Smooth muscle cell (in vitro differentiated cells): Measurements from ENCODE around the gene RFX8. TPM values are rescaled to one million over a fixed set of nuclear protein-coding genes. Genes with fewer than 3 reads are reported as not detected.
"Not testable (repeated sequence)": the region's sequence is repeated elsewhere in the genome, so short reads cannot be mapped to it uniquely, and the experiment has no call there.

Experiments used
- DNase-seq: peaks from one replicate; lab custom pipeline; 2025; ENCODE audit not compliant: unreplicated experiment; lab: John Stamatoyannopoulos, UW
- H2AFZ ChIP-seq: fragments of 200-600 bp; sonication (generic); 2 replicates; pipeline ENCODE4 v1.6.0; 2016; ENCODE audit warnings: antibody characterized with exemption, low read depth, mild to moderate bottlenecking
- H3F3A ChIP-seq: fragments of 200-600 bp; sonication (generic); 2 replicates; pipeline ENCODE4 v1.6.0; 2017; ENCODE audit warnings: antibody characterized with exemption, low read depth
- H3K27ac ChIP-seq: fragments of 200-600 bp; sonication (generic); 2 replicates; pipeline ENCODE4 v1.5.1; 2016; ENCODE audit warnings: low read depth, mild to moderate bottlenecking
- H3K27me3 ChIP-seq: fragments of 200-600 bp; sonication (generic); 2 replicates; pipeline ENCODE4 v1.6.1; 2016; ENCODE audit warnings: low read depth, mild to moderate bottlenecking
- H3K36me3 ChIP-seq: fragments of 200-600 bp; sonication (generic); 2 replicates; pipeline ENCODE4 v1.5.1; 2016; ENCODE audit warnings: low read depth
- H3K4me1 ChIP-seq: fragments of 200-600 bp; sonication (generic); 2 replicates; pipeline ENCODE4 v1.5.1; 2016; ENCODE audit warnings: low read depth
- H3K4me2 ChIP-seq: fragments of 200-600 bp; sonication (generic); 2 replicates; pipeline ENCODE4 v1.6.0; 2016; ENCODE audit warnings: mild to moderate bottlenecking
- H3K4me3 ChIP-seq: fragments of 200-600 bp; sonication (generic); 2 replicates; pipeline ENCODE4 v1.5.1; 2016; ENCODE audit warnings: mild to moderate bottlenecking
- H3K79me2 ChIP-seq: fragments of 200-600 bp; sonication (generic); 2 replicates; pipeline ENCODE4 v1.6.0; 2016; ENCODE audit warnings: low read depth, mild to moderate bottlenecking
- H3K9ac ChIP-seq: fragments of 200-600 bp; sonication (generic); 2 replicates; pipeline ENCODE4 v1.6.0; 2016; ENCODE audit warnings: low read depth
- H3K9me3 ChIP-seq: fragments of 200-600 bp; sonication (generic); replicated peaks from 2 replicates; pipeline ENCODE4 v1.5.1; 2016; ENCODE audit warnings: low read depth
- H4K20me1 ChIP-seq: fragments of 200-600 bp; sonication (generic); 2 replicates; pipeline ENCODE4 v1.6.0; 2016; ENCODE audit warnings: low read depth
- CTCF ChIP-seq: fragments of 200-600 bp; sonication (generic); IDR thresholded peaks from 2 replicates; pipeline ENCODE4 v1.5.1; 2017; ENCODE audit warnings: borderline replicate concordance, mild to moderate bottlenecking, antibody characterized with exemption; ENCODE audit not compliant: insufficient read depth, poor library complexity, severe bottlenecking
- WGBS: methylation state at CpG from one replicate; pipeline ENCODE4 v1.1.7; 2016; ENCODE audit warnings: low lambda C conversion rate; 5-methylcytosine and 5-hydroxymethylcytosine counted together
- polyA plus RNA-seq: library from polyadenylated mRNA; unstranded; fragments of >200 nt; fragmentation: Nextera tagmentation; extraction: Ambion mirVana; gene quantifications from 2 replicates; pipeline ENCODE4 v1.2.1, GENCODE V29; 2016
- total RNA-seq: library from RNA; depleted of rRNA; stranded (reverse); fragments of >200 nt; gene quantifications from 2 replicates; pipeline ENCODE4 v1.2.3, GENCODE V29; 2014

RFX8 gene
- total and polyA plus RNA-seq, 2 experiments from 2014 or later = 2.3 to 3.0 TPM

DNA sequence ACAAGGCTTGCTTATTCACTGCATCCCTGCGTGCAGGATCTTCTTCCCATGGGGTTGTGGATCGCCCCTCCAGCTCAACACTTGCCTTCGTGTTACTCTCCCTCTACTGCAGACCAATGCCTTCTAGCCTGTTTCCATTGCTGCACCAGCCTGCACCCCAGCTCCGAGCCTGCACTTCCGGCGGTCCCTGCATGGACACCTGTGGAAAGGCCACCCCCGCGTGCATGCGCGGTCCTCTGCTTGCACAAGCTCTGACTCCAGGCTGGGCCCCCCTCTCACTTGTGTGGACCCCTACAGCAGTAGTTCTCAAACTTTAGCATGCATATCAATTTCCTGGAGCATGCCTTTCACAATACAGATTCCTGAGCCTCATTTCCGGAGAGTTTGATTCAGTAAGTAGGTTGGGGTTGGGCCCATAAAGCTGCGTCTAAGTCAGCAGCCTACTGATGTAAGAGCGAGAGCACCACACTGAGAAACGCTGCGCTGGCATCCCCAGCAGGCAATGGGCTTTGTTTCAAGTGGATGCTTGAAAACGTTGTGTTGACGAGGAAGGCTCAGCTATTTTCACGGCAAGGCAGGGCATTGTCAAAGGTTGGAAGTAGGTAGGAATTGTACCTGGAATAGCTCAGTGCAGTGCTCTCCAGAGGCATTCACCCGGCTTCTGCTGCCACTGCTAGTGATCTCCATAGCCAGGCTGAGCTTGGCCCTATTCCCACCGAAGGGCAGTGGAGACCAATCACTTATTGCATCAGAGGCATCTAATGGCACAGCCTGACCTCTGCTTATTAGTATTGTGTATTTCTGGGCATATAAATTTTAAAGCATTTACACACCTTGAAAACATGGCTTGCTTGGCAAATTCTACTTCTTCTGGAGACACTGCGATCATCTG, 120.2 kb downstream of the RFX8 start:
- H3K4me2 ChIP-seq = no peak overlapping the region
- no peak for DNase-seq
- WGBS = 90% methylated on average over 21 of the region's 21 CpGs
- TF ChIP-seq CTCF = no peak
- no peaks in the 10 kb centered on the region for H4K20me1 ChIP-seq
- H3K4me1 ChIP-seq = no peaks in the 10 kb centered on the region
- no peak overlapping the region for H3K27ac ChIP-seq
- H3K9me3 ChIP-seq = no peaks in the 10 kb centered on the region
- H3K27me3 ChIP-seq = no peaks in the 10 kb centered on the region
- H3K36me3 ChIP-seq = no peaks in the 10 kb centered on the region
- H3K9ac ChIP-seq = no peak overlapping the region
- no peak overlapping the region for H3K4me3 ChIP-seq
- no peak overlapping the region for H2AFZ ChIP-seq
- H3F3A ChIP-seq = no peaks in the 10 kb centered on the region
- no peaks in the 10 kb centered on the region for H3K79me2 ChIP-seq

DNA sequence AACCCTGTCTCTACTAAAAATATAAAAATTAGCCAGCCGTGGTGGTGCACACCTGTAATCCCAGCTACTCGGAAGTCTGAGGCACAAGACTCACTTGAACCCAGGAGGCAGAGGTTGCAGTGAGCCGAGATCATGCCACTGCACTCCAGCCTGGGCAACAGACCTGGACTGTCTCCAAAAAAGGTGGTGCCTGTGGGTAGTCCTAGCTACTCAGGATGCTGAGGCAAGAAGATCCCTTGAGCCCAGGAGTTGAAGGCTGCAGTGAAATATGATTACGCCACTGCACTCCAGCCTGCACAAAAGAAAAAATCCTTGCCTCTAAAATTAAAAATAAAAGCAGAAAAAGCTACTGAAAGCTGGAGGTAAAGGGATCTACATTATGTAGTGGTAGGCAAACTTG, 122.3 kb downstream of the RFX8 start:
- not testable (repeated sequence) for H3F3A ChIP-seq, H3K9me3 ChIP-seq, H3K27me3 ChIP-seq, H3K4me3 ChIP-seq, H3K9ac ChIP-seq, H3K4me1 ChIP-seq, H3K27ac ChIP-seq, H4K20me1 ChIP-seq, H3K79me2 ChIP-seq, H2AFZ ChIP-seq, DNase-seq, H3K36me3 ChIP-seq, H3K4me2 ChIP-seq
- WGBS = 99% methylated on average over 4 of the region's 4 CpGs

DNA sequence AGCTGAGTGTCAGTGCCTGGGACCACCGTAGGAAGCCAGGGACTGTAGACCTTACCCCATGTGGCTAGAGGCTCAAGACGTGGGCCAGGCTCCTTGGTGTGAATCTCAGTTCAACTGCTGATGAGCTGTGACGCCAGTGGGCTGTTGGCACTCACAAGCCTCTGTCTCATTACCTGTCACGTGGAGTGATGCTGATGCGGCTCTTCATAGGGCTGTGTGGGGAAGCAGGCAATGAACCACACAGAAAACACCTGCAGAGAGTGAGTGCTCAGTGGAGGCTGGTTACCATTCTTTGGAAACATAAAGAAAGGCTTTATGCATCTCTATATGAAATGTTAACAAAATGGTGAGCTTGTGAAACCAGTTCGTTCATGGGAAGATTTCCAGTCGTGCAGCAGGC, 123.7 kb downstream of the RFX8 start:
- no peak for TF ChIP-seq CTCF
- Histone ChIP-seq H3K9ac (no peak overlapping the region), H3K4me2 (no peak overlapping the region), H3F3A (no peaks in the 10 kb centered on the region), H3K4me1 (no peaks in the 10 kb centered on the region), H3K9me3 (no peaks in the 10 kb centered on the region), H3K79me2 (no peaks in the 10 kb centered on the region), H3K27me3 (no peaks in the 10 kb centered on the region), H4K20me1 (no peaks in the 10 kb centered on the region), H3K27ac (no peak overlapping the region), H3K36me3 (no peaks in the 10 kb centered on the region), H3K4me3 (no peak overlapping the region), H2AFZ (no peak overlapping the region)
- no peak for DNase-seq
- WGBS = 93% methylated on average over 7 of the region's 7 CpGs

DNA sequence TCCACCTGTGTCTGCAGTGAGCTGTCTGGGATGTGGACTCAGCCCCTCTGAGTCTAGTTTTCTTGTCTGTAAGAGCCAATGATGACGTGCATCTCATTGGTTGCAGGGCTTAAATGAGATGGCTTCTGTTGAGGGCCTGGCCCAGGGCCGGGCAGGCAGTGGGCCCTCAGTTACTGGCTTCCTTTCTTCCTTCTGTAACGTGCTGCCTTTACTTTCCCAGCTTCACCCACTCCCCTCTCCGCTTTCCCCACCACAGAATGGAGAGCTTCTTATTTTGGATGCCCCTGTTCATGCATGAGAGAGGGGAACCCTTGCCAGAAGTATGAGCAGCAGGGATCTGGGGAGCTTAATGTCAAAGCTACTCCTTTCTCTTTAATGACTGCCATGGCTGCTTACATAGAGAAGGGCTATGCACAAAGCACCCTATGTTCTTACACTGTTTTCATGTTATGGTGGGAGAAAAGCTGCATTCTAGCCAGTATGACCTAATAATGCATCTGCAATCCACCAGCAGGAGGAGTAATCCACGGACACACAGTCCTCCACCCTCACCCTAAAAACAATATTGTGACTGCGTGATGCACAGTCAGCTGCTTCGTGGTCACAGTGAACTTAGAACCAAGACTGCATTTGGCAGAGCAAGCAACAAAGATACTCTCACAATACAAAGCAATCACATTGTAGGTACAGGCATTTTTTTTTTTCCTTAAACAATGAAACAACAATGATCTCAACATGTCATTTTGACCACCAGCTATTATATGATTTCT, 124.8 kb downstream of the RFX8 start:
- no peak overlapping the region for H2AFZ ChIP-seq
- H3K79me2 ChIP-seq = no peaks in the 10 kb centered on the region
- TF ChIP-seq CTCF = peak; percentile 40
- H3K4me1 ChIP-seq = no peaks in the 10 kb centered on the region
- no peaks in the 10 kb centered on the region for H3K9me3 ChIP-seq
- no peak overlapping the region for H3K4me2 ChIP-seq
- H3K4me3 ChIP-seq = no peak overlapping the region
- H3K36me3 ChIP-seq = no peaks in the 10 kb centered on the region
- DNase-seq = no peak
- H3K27me3 ChIP-seq = no peaks in the 10 kb centered on the region
- H3K27ac ChIP-seq = no peak overlapping the region
- H3F3A ChIP-seq = no peaks in the 10 kb centered on the region
- no peaks in the 10 kb centered on the region for H4K20me1 ChIP-seq
- WGBS = 77% methylated on average over 7 of the region's 7 CpGs
- no peak overlapping the region for H3K9ac ChIP-seq
